ENCODE data around the gene HGF. TPM values are rescaled to one million over a fixed set of nuclear protein-coding genes. Genes with fewer than 3 reads are reported as not detected.
"Not testable (repeated sequence)": the region's sequence is repeated elsewhere in the genome, so short reads cannot be mapped to it uniquely, and the experiment has no call there.

The HGF gene
- total and polyA plus RNA-seq, 3 experiments from 2014 or later: not detected

DNA sequence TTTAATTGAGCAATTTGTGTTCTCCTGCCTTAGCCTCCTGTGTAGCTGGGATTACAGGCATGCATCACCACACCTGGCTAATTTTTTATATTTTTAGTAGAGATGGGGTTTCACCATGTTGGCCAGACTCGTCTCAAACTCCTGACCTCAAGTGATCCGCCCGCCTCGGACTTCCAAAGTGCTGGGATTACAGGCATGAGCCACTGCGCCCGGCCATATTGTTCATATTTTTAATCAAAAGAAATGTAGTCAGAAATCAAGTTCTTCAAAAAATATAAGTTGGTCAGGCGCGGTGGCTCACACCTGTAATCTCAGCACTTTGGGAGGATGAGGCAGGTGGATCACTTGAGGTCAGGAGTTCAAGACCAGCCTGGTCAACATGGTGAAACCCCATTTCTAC is 47.6 kb downstream of the HGF start:
- H3K27me3 ChIP-seq (ENCODE audit: insufficient read depth, low read length, poor library complexity, severe bottlenecking); H3K4me3 Mint-ChIP-seq; H3K27ac Mint-ChIP-seq; POLR2A ChIA-PET; CTCF ChIA-PET; H3K36me3 ChIP-seq (ENCODE audit: insufficient read depth, low read length); H3K27me3 Mint-ChIP-seq; H3K27ac ChIP-seq (ENCODE audit: low read depth, low read length); H3K9me3 ChIP-seq (ENCODE audit: low read length); DNase-seq; H3K4me3 ChIP-seq (ENCODE audit: low read length); H3K4me1 Mint-ChIP-seq; H3K4me1 ChIP-seq (ENCODE audit: insufficient read depth, low read length); H3K36me3 Mint-ChIP-seq: not testable (repeated sequence)
- H3K9me3 Mint-ChIP-seq: peaks cover 0 to 24% (median 5%) of the 10 kb centered on the region in 5 donors

DNA sequence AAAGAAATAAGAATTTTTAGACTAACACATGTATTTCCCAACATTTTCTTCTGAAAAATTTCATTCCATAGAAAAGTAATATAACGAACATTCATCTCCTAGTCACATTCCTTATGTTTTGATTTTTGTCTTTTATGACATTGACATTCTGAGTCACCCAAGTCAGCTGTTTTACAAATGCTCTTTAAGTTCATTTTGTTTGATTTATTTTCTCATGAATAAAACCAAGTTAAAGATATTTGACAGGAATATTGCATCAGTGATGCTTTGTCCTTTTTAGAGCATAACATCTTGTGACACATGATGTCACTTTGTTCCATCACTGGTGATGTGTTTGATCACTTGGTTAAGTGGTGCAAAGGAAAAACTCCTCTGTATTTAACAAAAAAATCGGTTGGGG is 48.4 kb downstream of the HGF start:
- Mint-ChIP-seq H3K27me3 (no peaks in the 10 kb centered on the region), H3K27ac (no peak overlapping the region), H3K4me3 (no peak overlapping the region), H3K4me1 (no peaks in the 10 kb centered on the region), H3K9me3 (peaks cover 0 to 25% (median 5%) of the 10 kb centered on the region in 5 donors), H3K36me3 (no peaks in the 10 kb centered on the region)
- no peaks in the 10 kb centered on the region for H3K9me3 ChIP-seq (ENCODE audit: low read length)
- H3K4me1 ChIP-seq (ENCODE audit: insufficient read depth, low read length): no peaks in the 10 kb centered on the region
- ChIA-PET POLR2A (no interaction called here), CTCF (no interaction called here)
- DNase-seq: no peak
- no peaks in the 10 kb centered on the region for H3K36me3 ChIP-seq (ENCODE audit: insufficient read depth, low read length)
- H3K4me3 ChIP-seq (ENCODE audit: low read length): no peak overlapping the region
- H3K27me3 ChIP-seq (ENCODE audit: insufficient read depth, low read length, poor library complexity, severe bottlenecking): no peaks in the 10 kb centered on the region
- no peak overlapping the region for H3K27ac ChIP-seq (ENCODE audit: low read depth, low read length)

GRCh38 chr7:81719865-81720264 is 50.0 kb downstream of the HGF start:
- Histone ChIP-seq H3K27me3 (ENCODE audit: insufficient read depth, low read length, poor library complexity, severe bottlenecking) (no peaks in the 10 kb centered on the region), H3K4me1 (ENCODE audit: insufficient read depth, low read length) (no peaks in the 10 kb centered on the region), H3K9me3 (ENCODE audit: low read length) (no peaks in the 10 kb centered on the region), H3K27ac (ENCODE audit: low read depth, low read length) (no peak overlapping the region), H3K4me3 (ENCODE audit: low read length) (no peak overlapping the region), H3K36me3 (ENCODE audit: insufficient read depth, low read length) (no peaks in the 10 kb centered on the region)
- no peaks in the 10 kb centered on the region for H3K4me1 Mint-ChIP-seq
- ChIA-PET CTCF (no interaction called here), POLR2A (no interaction called here)
- H3K27ac Mint-ChIP-seq: no peak overlapping the region
- H3K36me3 Mint-ChIP-seq: no peaks in the 10 kb centered on the region
- DNase-seq: no peak
- H3K27me3 Mint-ChIP-seq: no peaks in the 10 kb centered on the region
- no peak overlapping the region for H3K4me3 Mint-ChIP-seq
- H3K9me3 Mint-ChIP-seq: peaks cover 0 to 18% (median 6%) of the 10 kb centered on the region in 5 donors

- Mint-ChIP-seq H3K4me3 (no peak overlapping the region), H3K27ac (no peak overlapping the region), H3K36me3 (no peaks in the 10 kb centered on the region), H3K4me1 (no peaks in the 10 kb centered on the region), H3K9me3 (peaks cover 0 to 8% (median 6%) of the 10 kb centered on the region in 5 donors), H3K27me3 (no peaks in the 10 kb centered on the region)
- no peaks in the 10 kb centered on the region for H3K36me3 ChIP-seq (ENCODE audit: insufficient read depth, low read length)
- POLR2A ChIA-PET: no interaction called here
- H3K9me3 ChIP-seq (ENCODE audit: low read length): no peaks in the 10 kb centered on the region
- H3K27me3 ChIP-seq (ENCODE audit: insufficient read depth, low read length, poor library complexity, severe bottlenecking): no peaks in the 10 kb centered on the region
- CTCF ChIA-PET: no interaction called here
- DNase-seq: no peak
- H3K4me1 ChIP-seq (ENCODE audit: insufficient read depth, low read length): no peaks in the 10 kb centered on the region
- no peak overlapping the region for H3K4me3 ChIP-seq (ENCODE audit: low read length)
- H3K27ac ChIP-seq (ENCODE audit: low read depth, low read length): no peak overlapping the region
Measured at GRCh38 chr7:81715984-81716588, 53.8 kb downstream of the HGF start.

DNA sequence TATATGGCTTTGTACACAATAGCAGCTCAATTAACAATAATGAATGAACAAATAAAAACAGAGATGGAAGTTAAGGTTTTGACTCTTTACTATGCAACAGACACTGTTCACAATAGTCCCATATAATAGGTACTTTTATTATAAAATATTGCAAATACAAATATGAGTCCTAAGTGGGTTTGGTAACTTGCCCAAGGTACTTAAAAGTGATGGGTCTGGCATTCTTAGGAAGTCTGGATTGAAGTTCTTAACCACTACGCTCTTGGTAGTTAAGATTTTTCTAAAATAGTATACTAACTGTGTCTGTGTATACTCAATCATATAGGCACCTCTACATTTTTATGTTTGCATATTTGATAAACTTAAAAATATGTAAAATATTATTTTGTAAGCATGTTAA is 55.5 kb downstream of the HGF start:
- H3K27ac ChIP-seq (ENCODE audit: low read depth, low read length): no peak overlapping the region
- no peak overlapping the region for H3K4me3 ChIP-seq (ENCODE audit: low read length)
- Mint-ChIP-seq H3K4me1 (no peaks in the 10 kb centered on the region), H3K9me3 (peaks cover 2 to 8% (median 5%) of the 10 kb centered on the region in 5 donors), H3K27ac (no peak overlapping the region), H3K27me3 (no peaks in the 10 kb centered on the region), H3K36me3 (no peaks in the 10 kb centered on the region), H3K4me3 (no peak overlapping the region)
- POLR2A ChIA-PET: no interaction called here
- DNase-seq: no peak
- H3K27me3 ChIP-seq (ENCODE audit: insufficient read depth, low read length, poor library complexity, severe bottlenecking): no peaks in the 10 kb centered on the region
- H3K4me1 ChIP-seq (ENCODE audit: insufficient read depth, low read length): no peaks in the 10 kb centered on the region
- no peaks in the 10 kb centered on the region for H3K9me3 ChIP-seq (ENCODE audit: low read length)
- CTCF ChIA-PET: no interaction called here
- H3K36me3 ChIP-seq (ENCODE audit: insufficient read depth, low read length): no peaks in the 10 kb centered on the region

DNA sequence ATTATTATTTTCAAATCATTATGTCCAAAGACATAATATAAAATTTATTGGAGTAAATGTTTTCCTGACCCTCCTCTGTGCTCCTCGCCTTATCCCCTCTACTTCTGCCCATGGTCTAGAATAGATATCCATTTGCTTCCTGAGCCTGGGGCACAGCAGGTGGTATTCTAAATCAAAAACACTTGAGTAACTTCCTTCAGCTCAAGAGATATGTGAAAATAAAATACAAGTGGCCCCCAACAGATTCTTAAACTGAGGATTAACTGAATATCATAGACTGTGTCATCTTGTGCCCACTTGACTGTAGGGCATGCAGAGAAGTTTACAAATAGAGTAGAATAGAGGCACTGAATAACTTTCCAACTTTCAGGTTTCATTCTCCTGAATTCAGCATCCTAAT is 59.1 kb downstream of the HGF start:
- no peak overlapping the region for H3K4me3 ChIP-seq (ENCODE audit: low read length)
- CTCF ChIA-PET: no interaction called here
- POLR2A ChIA-PET: no interaction called here

GRCh38 chr7:81709836-81710235 is 60.0 kb downstream of the HGF start:
- Histone ChIP-seq H3K27me3 (ENCODE audit: insufficient read depth, low read length, poor library complexity, severe bottlenecking) (no peaks in the 10 kb centered on the region), H3K4me3 (ENCODE audit: low read length) (no peak overlapping the region), H3K9me3 (ENCODE audit: low read length) (peaks cover 2% of the 10 kb centered on the region), H3K4me1 (ENCODE audit: insufficient read depth, low read length) (no peaks in the 10 kb centered on the region), H3K36me3 (ENCODE audit: insufficient read depth, low read length) (no peaks in the 10 kb centered on the region), H3K27ac (ENCODE audit: low read depth, low read length) (no peak overlapping the region)
- no peaks in the 10 kb centered on the region for H3K27me3 Mint-ChIP-seq
- no peak overlapping the region for H3K27ac Mint-ChIP-seq
- no peak overlapping the region for H3K4me3 Mint-ChIP-seq
- peaks cover 2 to 10% (median 4%) of the 10 kb centered on the region in 5 donors for H3K9me3 Mint-ChIP-seq
- no peak for DNase-seq
- ChIA-PET POLR2A (no interaction called here), CTCF (no interaction called here)
- no peaks in the 10 kb centered on the region for H3K36me3 Mint-ChIP-seq
- no peaks in the 10 kb centered on the region for H3K4me1 Mint-ChIP-seq

More for the DNA sequence above, 59.1 kb downstream of the HGF start:
- Histone ChIP-seq H3K9me3 (ENCODE audit: low read length) (peaks cover 2% of the 10 kb centered on the region), H3K36me3 (ENCODE audit: insufficient read depth, low read length) (no peaks in the 10 kb centered on the region), H3K27me3 (ENCODE audit: insufficient read depth, low read length, poor library complexity, severe bottlenecking) (no peaks in the 10 kb centered on the region), H3K4me1 (ENCODE audit: insufficient read depth, low read length) (no peaks in the 10 kb centered on the region), H3K27ac (ENCODE audit: low read depth, low read length) (no peak overlapping the region)
- Mint-ChIP-seq H3K36me3 (no peaks in the 10 kb centered on the region), H3K4me3 (no peak overlapping the region), H3K4me1 (no peaks in the 10 kb centered on the region), H3K27ac (no peak overlapping the region), H3K9me3 (peaks cover 2 to 10% (median 2%) of the 10 kb centered on the region in 5 donors), H3K27me3 (no peaks in the 10 kb centered on the region)
- no peak for DNase-seq

GRCh38 chr7:81707966-81708365 is 61.9 kb downstream of the HGF start:
- Mint-ChIP-seq H3K4me1 (no peaks in the 10 kb centered on the region), H3K27ac (no peak overlapping the region), H3K36me3 (no peaks in the 10 kb centered on the region), H3K4me3 (no peak overlapping the region), H3K9me3 (peaks cover 2 to 10% (median 3%) of the 10 kb centered on the region in 5 donors), H3K27me3 (no peaks in the 10 kb centered on the region)
- Histone ChIP-seq H3K27ac (ENCODE audit: low read depth, low read length) (no peak overlapping the region), H3K36me3 (ENCODE audit: insufficient read depth, low read length) (no peaks in the 10 kb centered on the region), H3K4me3 (ENCODE audit: low read length) (no peak overlapping the region), H3K27me3 (ENCODE audit: insufficient read depth, low read length, poor library complexity, severe bottlenecking) (no peaks in the 10 kb centered on the region), H3K4me1 (ENCODE audit: insufficient read depth, low read length) (no peaks in the 10 kb centered on the region), H3K9me3 (ENCODE audit: low read length) (peaks cover 2% of the 10 kb centered on the region)
- POLR2A ChIA-PET: no interaction called here
- DNase-seq: no peak
- CTCF ChIA-PET: no interaction called here

GRCh38 chr7:81707196-81707595 is 62.7 kb downstream of the HGF start:
- ChIA-PET CTCF (no interaction called here), POLR2A (no interaction called here)
- Mint-ChIP-seq H3K27me3 (no peaks in the 10 kb centered on the region), H3K36me3 (no peaks in the 10 kb centered on the region), H3K9me3 (peaks cover 2 to 17% (median 4%) of the 10 kb centered on the region in 5 donors), H3K27ac (no peak overlapping the region), H3K4me3 (no peak overlapping the region), H3K4me1 (no peaks in the 10 kb centered on the region)
- Histone ChIP-seq H3K27ac (ENCODE audit: low read depth, low read length) (no peak overlapping the region), H3K4me1 (ENCODE audit: insufficient read depth, low read length) (no peaks in the 10 kb centered on the region), H3K4me3 (ENCODE audit: low read length) (no peak overlapping the region), H3K27me3 (ENCODE audit: insufficient read depth, low read length, poor library complexity, severe bottlenecking) (no peaks in the 10 kb centered on the region), H3K9me3 (ENCODE audit: low read length) (peaks cover 2% of the 10 kb centered on the region), H3K36me3 (ENCODE audit: insufficient read depth, low read length) (no peaks in the 10 kb centered on the region)
- DNase-seq: no peak

Measured in CD8-positive, alpha-beta memory T cell (primary cell).